GM19328 (cell line): ENCODE measurements around the gene FMNL3.

Experiments used
- ATAC-seq: cut with Tn5 transposase; IDR thresholded peaks from one replicate; pipeline ENCODE4 v1.9.1; 2021; ENCODE audit warnings: mild to moderate bottlenecking, moderate library complexity; ENCODE audit not compliant: unreplicated experiment

The FMNL3 gene

DNA sequence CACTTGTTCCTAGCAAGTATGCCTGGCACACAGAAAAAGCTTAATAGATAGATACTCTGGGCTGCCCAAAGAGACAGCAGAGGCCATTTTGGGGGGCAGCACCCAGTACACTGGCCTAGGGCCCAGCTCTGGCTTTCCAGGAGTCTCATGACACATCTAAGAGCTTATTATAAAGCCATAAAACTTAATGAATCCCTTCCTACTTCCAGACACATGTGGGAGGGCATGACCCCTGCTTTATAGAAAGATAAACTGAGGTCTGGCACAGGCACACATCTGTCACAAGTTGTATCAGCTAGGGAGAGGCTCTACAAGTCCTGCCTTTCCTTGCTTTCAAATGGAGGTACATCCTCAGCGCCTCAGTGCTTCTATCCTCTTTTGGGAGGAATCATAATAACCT, 27.1 kb downstream of the FMNL3 start:
- no peak for ATAC-seq

DNA sequence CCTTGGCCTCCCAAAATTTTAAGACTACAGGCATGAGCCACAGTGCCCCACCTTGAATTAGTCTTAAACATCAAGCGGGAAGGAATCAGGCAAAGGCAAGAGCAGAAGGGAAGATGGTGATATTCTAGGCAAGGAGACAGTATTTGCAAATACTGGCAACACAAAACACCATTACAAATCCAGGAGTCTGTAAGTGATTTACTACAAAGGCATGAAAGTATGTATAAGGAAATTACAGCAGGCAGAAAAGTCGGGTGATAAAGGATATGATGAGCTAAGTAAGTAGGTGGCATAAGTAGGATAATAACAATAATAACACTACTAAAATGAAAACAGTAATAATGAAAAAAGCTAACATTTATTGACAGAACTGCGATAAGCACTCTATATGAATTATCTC, 28.5 kb downstream of the FMNL3 start:
- ATAC-seq, result no peak

DNA sequence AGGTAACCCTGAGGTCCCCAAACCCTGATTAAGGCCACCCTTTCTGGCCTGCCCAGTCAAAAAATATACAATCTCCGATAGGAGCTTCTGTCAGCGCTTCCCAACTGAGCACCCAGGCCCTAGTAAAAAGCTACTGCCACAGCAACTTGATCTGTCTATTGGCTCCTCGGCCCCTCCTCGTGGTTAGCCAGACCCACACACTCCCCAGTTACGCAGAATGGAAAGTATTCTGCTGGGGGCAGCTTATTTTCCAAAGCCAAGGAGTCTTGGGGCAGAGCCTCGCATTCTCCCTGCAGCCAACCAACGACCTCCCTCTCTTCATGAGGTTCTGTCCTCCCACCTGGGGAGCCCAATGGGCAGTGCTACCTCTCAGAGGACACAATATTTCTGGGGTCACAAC, 32.1 kb downstream of the FMNL3 start:
- ATAC-seq, result no peak

DNA sequence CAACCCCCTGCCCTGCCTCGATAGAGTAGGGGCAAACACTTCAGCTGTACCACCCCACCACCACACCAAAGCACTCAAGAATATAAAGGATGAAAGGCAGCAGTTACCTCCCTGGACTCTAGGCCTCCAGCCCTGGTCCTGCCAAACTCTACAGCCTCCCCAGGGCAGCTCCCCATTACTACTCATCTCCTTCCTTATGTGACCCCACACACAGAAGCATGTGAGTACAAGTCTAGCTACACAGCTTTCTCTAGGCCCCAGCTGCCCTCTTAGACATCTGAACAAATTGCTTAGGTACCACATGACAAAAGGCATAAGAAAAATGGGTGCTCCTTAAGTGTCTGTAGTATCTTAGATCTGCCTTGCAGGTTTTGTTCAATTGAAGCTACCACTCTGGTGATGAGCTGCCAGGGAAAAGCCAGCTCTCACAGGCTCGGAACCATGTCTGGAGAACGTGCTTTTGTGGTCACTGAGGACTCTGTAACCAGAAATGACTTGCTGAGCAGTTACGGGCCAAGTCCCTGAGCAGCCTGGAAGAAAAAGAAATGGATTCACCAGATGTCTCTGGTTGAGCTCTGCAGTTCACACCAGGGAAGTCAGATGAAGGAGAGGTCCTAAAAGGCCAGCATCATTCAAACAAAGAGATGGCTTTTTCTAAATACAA, 32.8 kb downstream of the FMNL3 start:
- no peak for ATAC-seq

DNA sequence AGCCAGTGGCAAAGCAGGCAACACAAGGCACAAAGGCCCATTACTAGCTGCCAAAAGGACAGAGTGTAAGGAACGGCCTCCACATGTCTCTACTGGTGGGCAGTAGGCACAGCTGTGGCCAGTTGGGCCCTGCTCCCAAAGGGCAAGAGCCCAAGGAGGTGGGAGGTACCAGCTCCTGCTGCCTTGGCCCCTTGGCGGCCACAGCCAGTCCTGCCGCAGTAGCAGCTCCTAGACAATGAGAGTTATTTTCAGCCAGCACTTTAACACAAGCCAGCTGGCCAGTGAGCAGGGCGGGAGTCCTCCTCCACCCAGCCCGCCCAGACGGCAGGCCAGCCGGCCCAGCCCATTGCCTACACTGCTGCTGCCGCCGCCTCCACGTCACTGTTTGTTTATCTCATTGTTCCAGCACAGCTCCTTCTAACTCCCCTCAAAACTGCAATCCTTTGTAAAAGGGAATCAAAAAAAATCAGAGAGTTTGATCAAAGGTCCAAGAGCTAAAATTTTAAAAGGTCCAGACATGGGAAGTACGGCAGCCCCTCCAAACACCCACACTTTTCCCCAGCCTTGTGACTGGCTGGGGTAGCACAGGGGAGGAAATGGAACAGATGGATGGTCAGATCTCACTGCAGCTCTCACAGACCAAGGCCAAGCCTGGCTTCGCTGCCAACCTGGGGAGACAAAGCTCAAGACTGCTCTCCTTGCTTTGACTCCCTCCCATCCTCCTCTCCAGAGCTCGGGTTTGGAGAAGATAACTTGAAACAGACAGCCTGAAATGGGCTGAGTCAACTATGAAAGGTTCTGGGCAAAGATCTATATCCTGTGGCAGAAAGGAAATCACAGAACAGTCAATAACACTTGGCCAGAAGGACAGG, 33.5 kb downstream of the FMNL3 start:
- no peak for ATAC-seq

DNA sequence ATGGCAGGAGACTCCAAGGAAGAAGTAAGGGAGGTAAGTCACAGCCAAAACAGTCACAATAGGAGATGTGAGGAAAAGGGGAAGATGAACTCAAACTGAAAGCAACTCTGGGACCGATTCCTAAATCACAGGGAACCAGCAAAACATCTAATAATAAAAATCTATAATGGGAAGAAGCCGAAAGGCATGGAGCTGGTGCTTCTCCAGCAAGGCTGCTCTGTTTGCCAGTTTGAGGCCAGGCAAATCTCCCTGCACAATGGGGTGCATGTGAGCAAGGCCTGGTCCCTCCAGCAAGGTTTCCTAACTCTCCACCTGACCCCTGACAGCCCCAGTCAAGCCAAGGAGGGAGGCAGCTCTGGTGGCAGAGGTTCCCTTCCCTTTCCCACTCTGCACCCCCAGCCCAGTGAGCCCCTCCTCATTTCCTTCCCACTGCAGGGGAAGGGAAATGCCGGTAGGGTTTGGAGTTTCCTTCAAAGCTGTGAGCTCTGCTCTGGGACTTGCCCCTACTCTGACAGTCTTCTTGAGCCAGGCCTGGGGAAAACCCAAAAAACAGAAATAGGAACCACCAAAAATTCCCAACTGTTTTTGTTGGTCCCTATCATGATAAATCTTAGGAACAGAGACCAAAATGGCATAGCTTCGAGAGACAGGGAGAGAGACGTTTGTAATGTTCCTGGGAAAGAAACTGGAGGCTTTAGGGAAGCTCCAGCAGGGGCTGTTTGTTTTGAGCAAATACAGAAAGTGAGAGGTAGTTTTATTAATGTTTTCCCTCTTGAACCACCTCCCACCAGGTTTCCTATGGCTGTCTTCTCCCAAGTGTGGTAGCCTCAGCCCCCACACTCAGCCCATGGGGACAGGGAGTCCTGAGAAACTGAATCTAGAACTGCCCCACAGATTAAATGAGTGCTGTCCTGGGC, 34.6 kb downstream of the FMNL3 start:
- ATAC-seq, result no peak

DNA sequence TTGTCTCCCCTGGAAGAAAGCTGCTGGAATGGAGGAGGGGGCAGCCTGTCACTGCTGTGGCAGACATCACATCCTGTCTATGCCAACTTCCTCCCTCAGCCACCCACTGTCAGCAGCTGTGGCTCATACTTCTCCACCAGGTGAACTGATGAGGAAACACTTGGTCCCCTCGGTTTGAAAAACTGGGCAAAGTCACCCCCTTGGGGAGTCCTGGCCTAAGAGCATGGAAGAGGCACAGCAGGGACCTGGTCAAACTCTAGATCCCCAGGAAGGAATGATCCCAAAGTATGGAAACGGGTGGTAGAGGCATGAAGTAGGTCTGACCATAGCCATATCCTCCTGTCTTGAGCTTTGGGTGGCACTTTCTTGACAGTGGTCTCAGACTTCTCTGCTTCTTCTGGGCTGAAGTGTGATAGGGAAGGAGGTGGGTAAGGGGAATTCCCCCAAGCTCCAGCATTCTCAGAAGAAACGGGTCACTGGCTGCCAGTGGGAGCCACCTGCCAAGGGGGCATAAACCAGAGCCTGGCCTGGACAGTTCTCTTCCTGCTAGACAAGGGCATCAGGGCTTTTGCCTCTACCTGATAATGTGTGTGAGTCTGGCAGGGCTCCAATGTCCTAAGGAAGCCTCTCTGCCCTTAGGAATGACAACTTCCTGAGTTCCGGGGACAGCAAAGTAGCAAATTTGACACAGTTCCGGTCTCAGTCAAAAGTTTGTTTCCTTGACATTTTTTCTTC, 36.0 kb downstream of the FMNL3 start:
- ATAC-seq, result no peak

DNA sequence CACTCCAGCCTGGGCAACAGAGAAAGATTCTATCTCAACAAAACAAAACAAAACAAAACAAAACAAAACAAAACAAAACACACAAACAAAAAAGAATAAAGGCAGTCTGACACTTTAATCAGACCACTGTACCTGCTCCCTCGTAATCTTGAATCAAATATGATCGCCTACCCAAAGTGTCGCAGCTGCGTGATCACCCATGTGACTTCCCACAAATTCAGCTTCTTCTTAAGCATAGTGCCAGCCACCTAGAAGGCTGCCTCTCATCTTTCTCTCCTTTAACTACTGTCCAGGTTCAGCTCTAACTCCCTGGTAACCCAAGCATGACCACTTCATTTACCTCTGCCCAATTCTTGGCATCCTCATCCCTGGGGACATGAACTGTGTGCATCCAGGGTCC, 37.4 kb downstream of the FMNL3 start:
- no peak for ATAC-seq

DNA sequence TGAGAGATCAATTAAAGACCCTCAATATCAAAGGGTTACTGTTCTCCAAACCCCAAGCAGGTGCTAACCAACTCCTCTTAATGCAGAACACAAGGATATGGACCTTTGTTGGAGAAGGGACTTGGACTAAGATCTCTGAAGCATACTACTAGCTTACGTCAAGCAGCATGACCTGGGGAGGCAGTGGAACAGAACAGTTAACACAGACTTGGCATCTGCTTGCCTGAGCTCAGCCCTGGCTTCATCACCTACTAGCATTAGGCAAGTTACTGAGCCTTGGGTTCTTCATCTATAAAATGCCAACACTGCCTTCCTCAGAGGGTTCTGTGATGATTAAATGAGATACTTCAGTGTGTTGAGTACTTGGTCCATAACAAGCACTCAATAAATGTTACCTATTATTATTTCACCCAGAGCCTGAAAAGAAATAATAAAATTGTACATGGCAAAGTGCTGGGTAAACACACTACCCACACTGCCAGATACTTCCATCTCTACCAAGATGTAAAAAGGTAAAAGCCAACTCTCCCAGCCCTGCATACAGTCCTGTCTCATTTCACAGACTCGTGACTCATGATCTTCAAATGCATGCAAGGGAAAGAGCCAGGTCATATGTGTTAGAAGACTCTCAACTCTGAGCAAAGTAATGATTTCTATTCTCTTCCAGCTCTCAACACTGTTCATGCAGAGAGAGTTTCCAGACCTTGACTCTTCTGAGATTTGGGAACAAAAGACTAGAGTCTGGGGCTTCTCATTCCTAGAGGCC, 39.7 kb downstream of the FMNL3 start:
- no peak for ATAC-seq

DNA sequence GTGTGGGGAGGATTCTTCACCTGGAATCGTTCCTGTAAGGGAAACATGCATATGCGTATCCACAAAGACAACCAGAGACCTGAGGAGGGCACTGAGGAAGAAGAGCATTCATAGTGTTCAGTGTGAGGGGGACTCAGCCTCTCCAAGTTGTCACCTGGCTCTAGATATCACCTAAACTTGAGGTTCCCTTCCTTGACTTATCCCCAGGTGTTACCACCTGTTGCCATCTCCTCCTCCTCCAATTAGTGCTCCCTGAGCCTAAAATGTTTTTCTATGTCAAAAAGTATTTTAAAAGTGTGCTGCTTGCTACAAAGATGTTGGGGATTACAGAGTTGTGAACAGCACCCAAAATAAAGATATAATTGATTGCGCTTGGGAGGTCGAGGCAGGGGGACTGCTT, 41.0 kb downstream of the FMNL3 start:
- ATAC-seq, result no peak

DNA sequence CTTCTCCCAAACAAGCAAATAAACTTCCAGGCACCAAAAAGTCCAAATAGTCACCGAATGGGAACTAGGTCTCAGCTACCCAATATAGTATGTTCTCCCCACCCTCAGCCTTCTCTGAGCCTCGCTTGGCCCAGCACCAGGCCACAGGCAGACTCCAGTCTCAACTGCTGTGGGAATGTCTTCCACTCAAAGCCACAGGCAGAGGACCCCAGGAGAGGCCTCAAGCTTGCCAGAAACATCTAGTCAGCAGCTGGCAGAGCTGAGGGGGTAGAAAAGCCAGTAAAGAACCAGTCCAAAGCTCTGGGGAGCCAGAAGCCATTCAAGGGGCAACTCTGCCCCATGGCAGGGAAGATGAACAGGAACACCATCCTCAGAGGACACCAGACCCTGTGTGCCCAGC, 41.8 kb downstream of the FMNL3 start:
- ATAC-seq, result no peak

DNA sequence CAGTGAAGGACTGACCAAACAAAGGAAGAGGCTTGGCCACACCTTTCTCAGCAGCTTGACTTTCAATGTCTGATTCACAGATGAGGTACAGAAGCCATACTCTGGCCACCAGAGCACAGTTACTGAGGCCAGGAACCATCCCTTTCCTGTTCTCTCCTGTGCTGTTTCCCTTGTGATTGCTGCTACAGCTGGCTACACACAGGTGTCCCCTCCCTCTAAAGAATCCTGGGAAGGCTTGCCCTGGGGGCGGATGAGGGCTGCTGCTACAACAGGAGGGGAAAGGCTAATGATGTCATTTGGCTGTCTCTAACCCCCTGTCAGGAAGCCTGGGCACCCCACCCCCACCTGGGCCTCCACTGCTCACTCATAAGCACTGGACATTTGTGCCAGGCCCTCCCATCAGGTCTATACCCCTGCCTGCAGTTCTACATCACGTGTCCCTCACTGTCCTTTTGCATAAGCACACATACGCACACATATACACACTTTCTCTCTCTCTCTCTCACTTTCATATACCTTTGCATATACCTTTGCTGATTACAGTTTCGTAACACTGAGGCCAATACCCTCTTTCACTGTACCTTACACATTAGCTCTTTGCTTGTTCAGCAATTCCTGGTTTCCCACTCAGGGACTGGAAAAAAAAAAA, 42.5 kb downstream of the FMNL3 start:
- ATAC-seq, result no peak

DNA sequence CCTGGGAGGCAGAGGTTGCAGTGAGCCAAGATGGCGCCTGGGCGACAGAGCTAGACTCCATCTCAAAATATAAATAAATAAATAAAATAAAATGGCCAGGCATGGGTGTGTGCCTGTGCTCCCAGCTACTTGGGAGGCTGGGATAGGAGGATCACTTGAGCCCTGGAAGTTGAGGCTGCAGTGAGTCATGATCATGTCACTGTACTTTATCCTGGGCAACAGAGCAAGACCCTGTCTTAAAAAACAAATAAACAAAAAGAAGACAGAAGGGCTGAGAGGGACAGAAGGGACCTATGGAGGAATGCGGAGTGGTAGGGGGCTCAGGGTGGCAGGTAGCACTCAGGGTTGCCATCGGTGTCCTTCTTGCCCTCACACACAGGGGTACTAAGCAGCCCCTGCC, 43.0 kb downstream of the FMNL3 start:
- ATAC-seq, result no peak

DNA sequence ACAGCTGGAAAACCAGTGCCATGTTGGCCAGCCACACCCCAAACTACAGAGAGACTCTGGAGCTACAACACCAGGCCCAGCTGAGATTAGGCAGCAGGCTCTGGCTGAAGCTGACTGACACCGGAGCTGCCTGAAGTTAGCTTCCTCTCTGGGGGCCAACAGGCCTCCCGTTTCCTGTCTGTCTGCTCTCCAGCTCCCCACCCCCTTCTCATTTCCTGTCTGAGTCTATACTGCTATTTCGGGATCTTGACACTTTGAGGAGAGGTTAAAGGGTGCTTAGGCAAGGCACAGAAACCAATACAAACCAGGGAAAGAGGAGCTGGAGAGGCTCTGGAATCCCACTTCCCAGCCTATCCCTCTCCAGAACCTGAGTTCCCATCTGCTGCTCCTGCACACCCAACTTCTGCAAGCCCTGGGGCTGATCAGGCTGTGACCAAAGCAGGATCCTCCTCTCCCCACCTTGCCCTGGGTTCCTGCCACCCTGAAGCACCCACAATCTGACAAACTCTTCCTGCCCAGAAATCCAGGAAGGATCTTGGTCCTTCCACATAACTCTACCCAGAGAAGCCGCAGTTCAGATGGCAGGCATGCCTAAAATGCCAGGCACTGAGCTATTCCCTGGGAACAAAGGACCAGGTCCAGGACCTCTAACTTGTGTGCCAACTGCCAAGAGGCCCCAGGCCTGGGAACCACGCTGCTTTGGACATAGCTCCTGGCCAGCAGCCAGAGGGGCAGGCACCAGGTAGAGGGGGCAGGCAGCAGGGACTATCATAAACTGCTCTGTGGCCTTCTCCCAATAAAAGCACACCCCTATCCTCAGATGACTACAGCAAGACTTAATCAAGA, 44.0 kb downstream of the FMNL3 start:
- ATAC-seq, result peak; percentile 78

DNA sequence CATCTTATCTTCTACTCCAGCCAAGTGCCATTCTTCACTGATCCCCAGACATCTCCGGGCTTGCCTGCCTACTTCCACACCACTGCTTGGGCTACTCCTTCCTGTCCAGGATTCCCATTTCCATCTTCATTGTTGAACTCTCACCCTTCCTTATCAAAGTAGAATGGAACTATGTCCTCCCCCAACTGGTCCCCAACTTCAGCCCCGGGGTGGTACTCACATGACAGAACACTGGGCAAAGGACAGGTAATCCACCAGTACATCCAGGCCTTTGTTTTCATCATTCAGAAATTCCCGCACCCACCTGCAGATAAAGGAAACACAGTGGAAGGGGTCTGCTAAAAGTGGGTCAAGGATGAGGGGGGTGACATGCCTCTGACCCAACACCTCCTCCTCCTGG, 45.5 kb downstream of the FMNL3 start:
- ATAC-seq, result no peak

DNA sequence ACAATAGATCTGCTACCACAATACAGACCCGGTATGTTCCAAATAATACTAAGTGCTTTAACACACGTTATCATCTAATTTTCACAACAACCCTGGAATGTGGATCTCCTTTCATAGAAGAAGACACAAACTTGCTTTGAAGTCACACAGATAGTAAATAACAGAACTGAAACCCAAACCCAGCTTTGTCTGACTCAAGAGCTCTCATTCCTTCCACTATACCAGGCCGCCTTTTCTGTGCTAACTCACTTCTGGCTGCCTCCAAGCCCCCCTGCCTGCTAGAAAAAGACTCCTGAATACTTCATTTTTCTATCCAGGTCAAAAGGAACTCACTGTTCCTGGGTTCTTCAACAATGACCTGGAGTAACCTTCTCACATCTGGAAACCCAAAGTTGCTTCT, 46.0 kb downstream of the FMNL3 start:
- ATAC-seq, result no peak

DNA sequence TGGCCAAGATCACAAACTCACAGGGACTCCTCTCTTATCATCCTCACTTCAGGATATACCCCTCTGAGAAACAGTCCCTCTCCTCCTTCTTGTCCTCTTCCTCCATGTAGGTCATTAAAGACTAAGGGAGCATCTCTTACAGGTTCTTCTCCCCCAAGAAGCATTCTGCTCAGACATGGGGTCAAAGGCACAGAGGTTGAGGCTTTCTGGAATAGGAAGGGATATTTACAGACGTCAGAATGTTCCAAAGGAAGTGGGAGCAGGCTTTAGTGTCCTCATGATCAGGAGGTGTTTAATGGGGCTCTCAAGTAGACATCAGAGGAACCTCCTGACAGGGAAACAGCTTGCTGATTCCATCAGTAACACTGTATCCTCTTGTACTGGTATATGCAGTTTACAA, 47.5 kb downstream of the FMNL3 start:
- ATAC-seq, result no peak

DNA sequence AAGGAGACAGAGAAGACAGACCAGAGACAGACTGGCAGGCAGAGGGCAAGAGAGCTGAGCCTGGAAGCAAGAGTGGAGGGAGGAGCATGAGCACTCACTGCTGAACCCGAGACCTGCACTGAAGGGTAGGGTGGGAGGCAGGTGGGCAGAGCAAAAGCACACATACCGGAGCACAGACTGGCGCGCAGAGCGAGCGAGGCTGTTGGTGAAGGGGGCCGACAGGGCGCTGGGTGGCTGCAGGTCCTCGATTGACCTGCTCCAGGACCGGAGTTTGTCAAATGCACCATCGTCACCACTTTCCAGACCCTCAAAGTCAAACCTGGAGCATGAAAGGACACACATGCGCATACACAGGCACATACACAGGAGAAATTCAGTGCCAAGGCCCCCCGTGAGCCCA, 48.9 kb downstream of the FMNL3 start:
- ATAC-seq, result no peak
